Measurements from ENCODE around the gene TPSB2. TPM values are rescaled to one million over a fixed set of nuclear protein-coding genes. Genes with fewer than 3 reads are reported as not detected.

The TPSB2 gene
- total RNA-seq, 1 donor: not detected

DNA sequence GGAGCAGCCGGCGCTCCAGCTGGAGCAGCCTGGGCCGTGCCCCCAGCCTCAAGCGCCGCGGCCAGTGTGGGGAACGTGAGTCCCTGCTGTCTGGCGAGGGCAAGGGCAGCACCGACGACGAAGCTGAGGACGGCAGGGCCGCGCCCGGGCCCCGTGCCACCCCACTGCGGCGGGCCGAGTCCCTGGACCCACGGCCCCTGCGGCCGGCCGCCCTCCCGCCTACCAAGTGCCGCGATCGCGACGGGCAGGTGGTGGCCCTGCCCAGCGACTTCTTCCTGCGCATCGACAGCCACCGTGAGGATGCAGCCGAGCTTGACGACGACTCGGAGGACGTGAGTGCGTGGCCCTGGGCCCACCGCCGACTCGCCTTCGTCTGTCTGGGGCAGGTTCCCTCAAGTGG lies 20.9 kb downstream of the TPSB2 start:
- no peak for DNase-seq (ENCODE audit: low read depth)
- TF ChIP-seq, protein P1, sequence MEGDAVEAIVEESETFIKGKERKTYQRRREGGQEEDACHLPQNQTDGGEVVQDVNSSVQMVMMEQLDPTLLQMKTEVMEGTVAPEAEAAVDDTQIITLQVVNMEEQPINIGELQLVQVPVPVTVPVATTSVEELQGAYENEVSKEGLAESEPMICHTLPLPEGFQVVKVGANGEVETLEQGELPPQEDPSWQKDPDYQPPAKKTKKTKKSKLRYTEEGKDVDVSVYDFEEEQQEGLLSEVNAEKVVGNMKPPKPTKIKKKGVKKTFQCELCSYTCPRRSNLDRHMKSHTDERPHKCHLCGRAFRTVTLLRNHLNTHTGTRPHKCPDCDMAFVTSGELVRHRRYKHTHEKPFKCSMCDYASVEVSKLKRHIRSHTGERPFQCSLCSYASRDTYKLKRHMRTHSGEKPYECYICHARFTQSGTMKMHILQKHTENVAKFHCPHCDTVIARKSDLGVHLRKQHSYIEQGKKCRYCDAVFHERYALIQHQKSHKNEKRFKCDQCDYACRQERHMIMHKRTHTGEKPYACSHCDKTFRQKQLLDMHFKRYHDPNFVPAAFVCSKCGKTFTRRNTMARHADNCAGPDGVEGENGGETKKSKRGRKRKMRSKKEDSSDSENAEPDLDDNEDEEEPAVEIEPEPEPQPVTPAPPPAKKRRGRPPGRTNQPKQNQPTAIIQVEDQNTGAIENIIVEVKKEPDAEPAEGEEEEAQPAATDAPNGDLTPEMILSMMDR (IDR thresholded peaks at IDR 0.05; ENCODE audit: insufficient read depth, low read length): no peak

DNA sequence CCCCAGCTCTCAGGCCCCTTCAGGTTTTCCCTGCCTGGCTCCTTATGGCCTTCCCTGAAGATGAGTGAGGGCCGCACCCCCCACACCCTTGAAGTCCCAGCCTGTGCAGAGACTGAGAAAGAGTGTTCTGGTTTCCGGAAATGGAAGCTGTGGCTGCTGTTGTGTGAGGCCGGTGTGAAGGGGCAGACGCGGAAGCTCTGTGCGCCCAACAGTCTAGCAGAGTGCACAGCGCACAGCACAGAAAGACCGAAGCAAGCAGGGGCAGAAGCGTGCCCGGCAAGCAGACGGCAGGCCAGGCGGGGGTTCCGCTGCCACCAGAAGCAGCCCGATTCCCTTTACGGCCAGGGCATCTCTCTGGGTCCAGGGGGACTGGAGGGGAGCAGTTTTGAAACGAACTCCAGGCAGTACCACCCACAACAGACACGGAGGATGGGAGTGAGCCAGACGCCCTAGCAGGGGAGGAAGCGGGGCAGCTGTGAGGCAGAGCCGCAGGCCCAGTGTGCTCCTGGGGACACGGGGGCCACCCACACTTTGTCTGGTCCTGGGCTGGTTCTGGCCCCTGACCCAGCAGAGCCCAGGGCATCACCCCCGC lies 21.6 kb downstream of the TPSB2 start:
- H3K4me3 ChIP-seq (ENCODE audit: low read depth, low read length): no peak overlapping the region
- no peak for DNase-seq (ENCODE audit: low read depth)
- TF ChIP-seq, protein P1 (IDR thresholded peaks at IDR 0.05; ENCODE audit: insufficient read depth, low read length): no peak

More for the DNA sequence above, 20.9 kb downstream of the TPSB2 start:
- H3K4me3 ChIP-seq (ENCODE audit: low read depth, low read length): no peak overlapping the region

DNA sequence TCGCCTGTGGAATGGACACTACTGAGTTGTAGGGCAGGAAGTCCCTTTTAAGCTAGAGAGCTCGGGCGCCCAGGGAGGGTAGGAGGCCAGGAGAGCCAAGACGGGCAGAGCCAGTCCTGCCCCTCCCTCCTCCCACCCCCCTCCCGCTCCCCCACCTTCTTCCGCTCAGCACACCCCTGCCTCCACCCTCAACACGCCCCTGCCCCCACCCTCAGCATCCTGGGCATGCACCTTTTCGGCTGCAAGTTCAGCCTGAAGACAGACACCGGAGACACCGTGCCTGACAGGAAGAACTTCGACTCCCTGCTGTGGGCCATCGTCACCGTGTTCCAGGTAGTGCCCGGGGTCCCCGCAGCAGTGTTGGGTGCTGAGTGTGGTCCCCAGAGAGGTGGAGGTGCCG lies 23.2 kb downstream of the TPSB2 start:
- DNase-seq (ENCODE audit: low read depth): no peak
- TF ChIP-seq, protein P1 (IDR thresholded peaks at IDR 0.05; ENCODE audit: insufficient read depth, low read length): no peak

DNA sequence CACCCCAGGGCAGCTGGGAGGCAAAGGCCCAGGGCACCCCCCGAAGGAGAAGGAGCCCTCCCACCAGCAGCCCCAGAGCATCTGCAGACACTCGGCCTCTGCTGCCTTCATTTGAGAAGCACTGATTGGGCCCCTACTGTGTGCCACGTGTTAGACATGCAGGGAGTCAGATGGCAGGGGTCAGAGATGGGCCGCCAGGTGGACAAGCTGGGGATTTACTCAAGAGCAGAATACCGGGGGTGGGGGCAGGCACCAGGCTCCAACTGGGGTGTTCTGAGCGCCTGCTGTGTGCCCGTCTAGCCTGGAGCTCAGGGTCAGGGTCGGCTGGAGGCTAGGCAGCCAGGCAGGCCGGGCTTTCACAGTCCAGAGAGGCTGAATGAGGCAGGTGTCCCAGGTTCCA lies 23.7 kb downstream of the TPSB2 start:
- no peak overlapping the region for H3K4me3 ChIP-seq (ENCODE audit: low read depth, low read length)
- TF ChIP-seq, protein P1 (IDR thresholded peaks at IDR 0.05; ENCODE audit: insufficient read depth, low read length): no peak
- DNase-seq (ENCODE audit: low read depth): no peak

More for the DNA sequence above, 23.2 kb downstream of the TPSB2 start:
- H3K4me3 ChIP-seq (ENCODE audit: low read depth, low read length): no peak overlapping the region

DNA sequence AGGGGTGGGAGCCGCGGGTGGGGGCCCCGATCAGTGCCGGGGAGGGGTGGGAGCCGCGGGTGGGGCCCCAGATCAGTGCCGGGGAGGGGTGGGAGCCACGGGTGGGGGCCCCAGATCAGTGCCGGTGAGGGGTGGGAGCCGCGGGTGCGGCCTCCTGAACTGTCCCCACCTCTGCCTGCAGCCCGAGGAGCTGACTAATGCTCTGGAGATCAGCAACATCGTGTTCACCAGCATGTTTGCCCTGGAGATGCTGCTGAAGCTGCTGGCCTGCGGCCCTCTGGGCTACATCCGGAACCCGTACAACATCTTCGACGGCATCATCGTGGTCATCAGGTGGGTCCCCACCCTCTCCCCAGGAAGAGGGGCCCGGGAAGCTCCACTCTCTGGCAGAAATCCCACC lies 25.1 kb downstream of the TPSB2 start:
- DNase-seq (ENCODE audit: low read depth): no peak
- TF ChIP-seq, protein P1 (IDR thresholded peaks at IDR 0.05; ENCODE audit: insufficient read depth, low read length): no peak
- H3K4me3 ChIP-seq (ENCODE audit: low read depth, low read length): no peak overlapping the region

DNA sequence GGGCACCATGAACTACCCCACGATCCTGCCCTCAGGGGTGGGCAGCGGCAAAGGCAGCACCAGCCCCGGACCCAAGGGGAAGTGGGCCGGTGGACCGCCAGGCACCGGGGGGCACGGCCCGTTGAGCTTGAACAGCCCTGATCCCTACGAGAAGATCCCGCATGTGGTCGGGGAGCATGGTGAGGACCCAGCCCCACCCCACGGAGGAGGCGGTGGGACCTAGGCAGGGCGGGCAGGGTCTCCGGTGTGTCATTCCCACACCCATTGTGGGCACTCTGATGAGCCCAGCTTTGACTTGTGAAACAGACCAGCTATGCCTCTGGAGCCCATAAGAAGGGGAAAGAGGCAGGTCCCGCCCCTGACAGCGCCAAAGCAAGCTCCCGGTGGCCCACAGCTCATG lies 27.7 kb downstream of the TPSB2 start:
- H3K4me3 ChIP-seq (ENCODE audit: low read depth, low read length): no peak overlapping the region
- no peak for DNase-seq (ENCODE audit: low read depth)
- TF ChIP-seq, protein P1 (IDR thresholded peaks at IDR 0.05; ENCODE audit: insufficient read depth, low read length): no peak

DNA sequence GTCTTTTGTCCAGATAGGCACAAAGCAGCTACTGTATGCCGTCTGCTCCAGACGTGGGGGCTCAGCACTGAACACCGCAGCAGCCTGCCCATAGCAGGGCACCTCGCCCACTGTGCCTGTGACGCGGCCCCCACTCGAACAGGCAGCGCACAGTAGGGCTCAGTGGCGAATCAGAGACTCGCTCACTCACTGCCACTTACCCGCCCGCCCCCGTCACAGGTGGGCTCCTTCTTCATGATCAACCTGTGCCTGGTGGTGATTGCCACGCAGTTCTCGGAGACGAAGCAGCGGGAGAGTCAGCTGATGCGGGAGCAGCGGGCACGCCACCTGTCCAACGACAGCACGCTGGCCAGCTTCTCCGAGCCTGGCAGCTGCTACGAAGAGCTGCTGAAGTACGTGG lies 28.5 kb downstream of the TPSB2 start:
- TF ChIP-seq, protein P1 (IDR thresholded peaks at IDR 0.05; ENCODE audit: insufficient read depth, low read length): no peak
- no peak for DNase-seq (ENCODE audit: low read depth)
- H3K4me3 ChIP-seq (ENCODE audit: low read depth, low read length): no peak overlapping the region
